Activated CD4-positive, alpha-beta T cell treated with anti-CD3 and anti-CD28 coated beads, Interleukin-2, amount 50 U/mL, for 1 hour (primary cell): Measurements from ENCODE around the gene SPSB1.

Source experiments
- DNase-seq: peaks from one replicate; pipeline ENCODE4 v3.0.0-alpha.2; 2020

SPSB1 gene

GRCh38 chr1:9397997-9398526 lies 105.4 kb downstream of the SPSB1 start:
- DNase-seq = no peak

GRCh38 chr1:9399510-9400424 lies 107.1 kb downstream of the SPSB1 start:
- DNase-seq = no peak

GRCh38 chr1:9400425-9401079 lies 107.9 kb downstream of the SPSB1 start:
- no peak for DNase-seq

- no peak for DNase-seq
Observed at GRCh38 chr1:9401080-9401453, 108.4 kb downstream of the SPSB1 start.

GRCh38 chr1:9402256-9402616 lies 109.5 kb downstream of the SPSB1 start:
- no peak for DNase-seq

GRCh38 chr1:9402717-9403225 lies 110.1 kb downstream of the SPSB1 start:
- DNase-seq = no peak

GRCh38 chr1:9404117-9404914 lies 111.6 kb downstream of the SPSB1 start:
- no peak for DNase-seq

GRCh38 chr1:9406111-9406510 lies 113.4 kb downstream of the SPSB1 start:
- DNase-seq = no peak

- DNase-seq = no peak
Observed at GRCh38 chr1:9410737-9411297, 118.1 kb downstream of the SPSB1 start.

GRCh38 chr1:9413071-9413876 lies 120.6 kb downstream of the SPSB1 start:
- DNase-seq = peak; percentile 32

GRCh38 chr1:9413877-9414213 lies 121.2 kb downstream of the SPSB1 start:
- DNase-seq = no peak

- DNase-seq = no peak
Observed at GRCh38 chr1:9416506-9416905, 123.8 kb downstream of the SPSB1 start.

GRCh38 chr1:9416918-9417500 lies 124.3 kb downstream of the SPSB1 start:
- DNase-seq = no peak

GRCh38 chr1:9417695-9418094 lies 125.0 kb downstream of the SPSB1 start:
- DNase-seq = peak; percentile 35

- no peak for DNase-seq
Observed at GRCh38 chr1:9418851-9419250, 126.2 kb downstream of the SPSB1 start.
